Upper lobe of right lung (tissue), 1 donor: ENCODE results near the gene VPS51. TPM values are rescaled to one million over a fixed set of nuclear protein-coding genes. Genes with fewer than 3 reads are reported as not detected.

Source experiments
- ATAC-seq: fragments of 200-7000 bp; cut with Tn5 transposase; one replicate; pipeline ENCODE4 v1.9.1; 2020; ENCODE audit warnings: mild to moderate bottlenecking, moderate library complexity
- DNase-seq: peaks from one replicate; pipeline ENCODE4 v3.0.0-alpha.2; 2020
- H3K27ac ChIP-seq: fragments of 200-600 bp; one replicate; pipeline ENCODE4 v1.8.0; 2022
- H3K27me3 ChIP-seq: fragments of 200-600 bp; one replicate; pipeline ENCODE4 v1.8.0; 2022; ENCODE audit warnings: mild to moderate bottlenecking
- H3K36me3 ChIP-seq: fragments of 200-600 bp; one replicate; pipeline ENCODE4 v1.8.0; 2022
- H3K4me1 ChIP-seq: fragments of 200-600 bp; one replicate; pipeline ENCODE4 v1.8.0; 2022
- H3K4me3 ChIP-seq: fragments of 200-600 bp; one replicate; pipeline ENCODE4 v1.8.0; 2022; ENCODE audit warnings: mild to moderate bottlenecking
- H3K9me3 ChIP-seq: fragments of 200-600 bp; one replicate; pipeline ENCODE4 v1.8.0; 2022
- intact Hi-C: fragments of 100-400 bp; cut with DNase I; formaldehyde crosslinking; loops from one replicate; pipeline ENCODE4 v1.11.0; 2022
- total RNA-seq: library from RNA; stranded (reverse); fragmentation: NEBNext Ultra II Directional; extraction: Animal tissue kit (Norgen Biotek cat#: 25700); gene quantifications from one replicate; pipeline ENCODE4 v1.2.1, GENCODE V29; 2021
- TF ChIP-seq, protein P1 (sequence below): fragments of 200-600 bp; IDR thresholded peaks from one replicate; pipeline ENCODE4 v1.8.0; 2022; ENCODE audit warnings: antibody characterized with exemption
- donor health status: DM: no; HTN: yes; CAD: no; lungs with severe emphysema.

Gene VPS51
- total RNA-seq, 1 donor from 2014 or later = 101 TPM

DNA sequence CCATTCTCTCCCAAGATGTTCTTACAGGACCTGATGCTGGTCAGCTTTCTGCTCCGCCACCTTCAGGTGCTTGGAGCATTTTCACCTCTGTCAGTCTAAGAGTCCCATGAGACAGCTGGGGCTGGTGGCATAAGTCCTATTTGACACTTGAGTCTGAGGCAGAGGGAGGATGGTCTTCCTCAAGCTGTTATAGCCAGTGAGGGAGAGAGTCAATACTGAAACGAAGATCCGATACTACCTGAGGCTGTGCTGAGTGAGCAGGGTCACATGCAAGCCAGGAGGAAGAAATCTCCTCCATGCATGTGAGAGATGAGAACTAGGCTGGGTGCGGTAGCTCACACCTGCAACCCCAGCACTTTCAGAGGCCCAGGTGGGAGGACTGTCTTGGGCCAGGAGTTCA is 6.4 kb upstream of the VPS51 start:
- Histone ChIP-seq H3K27me3 (no peaks in the 10 kb centered on the region), H3K9me3 (no peaks in the 10 kb centered on the region), H3K4me3 (no peak overlapping the region), H3K27ac (no peak overlapping the region), H3K4me1 (peaks cover 6% of the 10 kb centered on the region), H3K36me3 (peaks cover 44% of the 10 kb centered on the region)
- TF ChIP-seq, protein P1, sequence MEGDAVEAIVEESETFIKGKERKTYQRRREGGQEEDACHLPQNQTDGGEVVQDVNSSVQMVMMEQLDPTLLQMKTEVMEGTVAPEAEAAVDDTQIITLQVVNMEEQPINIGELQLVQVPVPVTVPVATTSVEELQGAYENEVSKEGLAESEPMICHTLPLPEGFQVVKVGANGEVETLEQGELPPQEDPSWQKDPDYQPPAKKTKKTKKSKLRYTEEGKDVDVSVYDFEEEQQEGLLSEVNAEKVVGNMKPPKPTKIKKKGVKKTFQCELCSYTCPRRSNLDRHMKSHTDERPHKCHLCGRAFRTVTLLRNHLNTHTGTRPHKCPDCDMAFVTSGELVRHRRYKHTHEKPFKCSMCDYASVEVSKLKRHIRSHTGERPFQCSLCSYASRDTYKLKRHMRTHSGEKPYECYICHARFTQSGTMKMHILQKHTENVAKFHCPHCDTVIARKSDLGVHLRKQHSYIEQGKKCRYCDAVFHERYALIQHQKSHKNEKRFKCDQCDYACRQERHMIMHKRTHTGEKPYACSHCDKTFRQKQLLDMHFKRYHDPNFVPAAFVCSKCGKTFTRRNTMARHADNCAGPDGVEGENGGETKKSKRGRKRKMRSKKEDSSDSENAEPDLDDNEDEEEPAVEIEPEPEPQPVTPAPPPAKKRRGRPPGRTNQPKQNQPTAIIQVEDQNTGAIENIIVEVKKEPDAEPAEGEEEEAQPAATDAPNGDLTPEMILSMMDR = no peak
- intact Hi-C loops = no loop called here
- ATAC-seq (no peak), DNase-seq (no peak)

DNA sequence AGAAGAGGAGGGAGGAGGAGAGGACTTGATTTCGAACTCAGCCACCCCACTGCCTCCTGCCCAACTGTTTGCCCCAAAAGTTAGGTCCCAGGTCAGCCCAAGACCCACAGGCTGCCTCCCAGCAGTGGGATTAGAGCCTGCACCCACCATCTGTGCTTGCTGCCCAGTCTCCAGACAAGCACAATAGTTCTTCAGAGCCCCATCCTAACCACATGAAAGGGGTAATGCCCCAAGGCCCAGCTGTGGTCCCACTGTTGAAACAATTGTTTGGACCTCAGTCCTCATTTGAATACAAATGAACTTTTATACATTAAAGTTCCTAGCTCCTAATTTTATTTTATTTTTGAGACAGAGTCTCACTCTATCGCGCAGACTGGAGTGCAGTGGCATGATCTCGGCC is 5.4 kb upstream of the VPS51 start:
- Histone ChIP-seq H3K27me3 (no peaks in the 10 kb centered on the region), H3K4me1 (no peaks in the 10 kb centered on the region), H3K36me3 (peaks cover 38% of the 10 kb centered on the region), H3K9me3 (no peaks in the 10 kb centered on the region), H3K27ac (no peak overlapping the region), H3K4me3 (no peak overlapping the region)
- intact Hi-C loops = no loop called here
- TF ChIP-seq, protein P1 = no peak
- DNase-seq (no peak), ATAC-seq (no peak)

- TF ChIP-seq, protein P1 = no peak
- H3K27me3 ChIP-seq = no peaks in the 10 kb centered on the region
- H3K4me3 ChIP-seq = peak overlapping the region; percentile 90
- DNase-seq (no peak), ATAC-seq (no peak)
- peak overlapping the region; percentile 94 for H3K27ac ChIP-seq
- H3K4me1 ChIP-seq = peaks cover 8% of the 10 kb centered on the region
- intact Hi-C loops = no loop called here
- peaks cover 12% of the 10 kb centered on the region for H3K36me3 ChIP-seq
- H3K9me3 ChIP-seq = no peaks in the 10 kb centered on the region
Observed at GRCh38 chr11:65095427-65095826, 587 bp upstream of the VPS51 start.

DNA sequence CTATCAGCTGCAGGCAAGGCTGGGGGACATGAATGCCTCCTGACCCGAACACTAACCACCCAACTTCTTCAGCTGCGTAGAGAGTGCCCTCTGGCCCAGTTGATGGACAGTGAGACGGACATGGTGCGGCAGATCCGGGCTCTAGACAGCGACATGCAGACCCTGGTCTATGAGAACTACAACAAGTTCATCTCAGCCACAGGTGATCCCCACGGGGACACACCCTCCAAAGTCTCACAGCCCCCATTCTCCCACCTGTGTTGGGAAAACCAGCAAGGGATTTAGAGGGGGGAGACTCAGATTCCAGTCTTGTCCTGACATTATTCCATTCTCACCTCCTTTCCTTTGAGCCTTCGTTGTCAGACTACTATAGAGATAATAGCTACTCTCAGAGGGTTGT is 912 bp downstream of the VPS51 start:
- no peaks in the 10 kb centered on the region for H3K27me3 ChIP-seq
- TF ChIP-seq, protein P1 = no peak
- peak overlapping the region; percentile 90 for H3K4me3 ChIP-seq
- H3K9me3 ChIP-seq = no peaks in the 10 kb centered on the region
- ATAC-seq (no peak), DNase-seq (no peak)
- H3K4me1 ChIP-seq = peaks cover 8% of the 10 kb centered on the region
- intact Hi-C loops = no loop called here
- peak overlapping the region; percentile 94 for H3K27ac ChIP-seq
- H3K36me3 ChIP-seq = peaks cover 12% of the 10 kb centered on the region

DNA sequence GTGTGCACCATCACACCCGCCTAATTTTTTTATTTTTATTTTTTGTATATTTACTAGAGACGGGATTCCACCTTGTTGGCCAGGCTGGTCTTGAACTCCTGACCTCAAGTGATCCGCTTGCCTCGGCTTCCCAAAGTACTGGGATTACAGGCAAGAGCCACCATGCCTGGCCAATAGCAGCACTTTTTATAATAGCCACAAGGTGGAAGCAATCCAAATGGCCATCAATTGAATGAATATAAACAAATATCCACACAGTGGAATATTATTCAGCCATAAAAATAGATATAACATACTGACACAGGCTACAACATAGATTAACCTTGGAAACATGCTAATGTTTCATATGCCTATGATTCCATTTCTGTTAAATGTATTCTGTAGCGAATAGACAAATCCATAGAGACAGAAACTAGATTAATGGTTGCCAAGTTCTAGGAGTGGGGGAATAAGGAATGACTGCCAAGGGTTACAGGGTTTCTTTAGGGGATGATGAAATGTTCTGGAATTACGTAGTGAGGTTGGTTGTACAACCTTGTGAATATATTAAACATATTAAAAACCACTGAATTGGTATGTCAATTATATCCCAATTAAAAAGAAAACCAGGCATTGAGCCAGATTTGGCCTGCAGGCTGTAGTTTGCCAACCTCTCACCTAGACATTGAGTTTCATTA is 4.8 kb downstream of the VPS51 start:
- intact Hi-C loops = no loop called here
- H3K27ac ChIP-seq = peak overlapping the region; percentile 48
- DNase-seq (no peak), ATAC-seq (no peak)
- H3K9me3 ChIP-seq = no peaks in the 10 kb centered on the region
- H3K4me3 ChIP-seq = no peak overlapping the region
- H3K36me3 ChIP-seq = peaks cover 12% of the 10 kb centered on the region
- peaks cover 8% of the 10 kb centered on the region for H3K4me1 ChIP-seq
- TF ChIP-seq, protein P1 = no peak
- no peaks in the 10 kb centered on the region for H3K27me3 ChIP-seq
